Ovary (tissue), 3 donors: Measurements from ENCODE around the gene ITGB6.

Source experiments
- CTCF ChIP-seq, 3 donors: fragments of 450-650 bp in 2 of 3; fragments of 200-600 bp in 1 of 3; IDR thresholded peaks; one replicate each; pipeline versions ENCODE4 v1.5.1 to v1.8.0; 2016 to 2022; ENCODE audit warnings: antibody characterized with exemption in 3 of 3, mild to moderate bottlenecking in 1 of 3
- EP300 ChIP-seq: sonication (generic); formaldehyde crosslinking; IDR thresholded peaks from one replicate; pipeline ENCODE4 v1.6.1; 2017; ENCODE audit warnings: antibody characterized with exemption
- POLR2A ChIP-seq: fragments of 450-650 bp; IDR thresholded peaks from one replicate; pipeline ENCODE4 v1.6.1; 2017; ENCODE audit warnings: antibody characterized with exemption, mild to moderate bottlenecking, moderate library complexity
- donor health status: DM: no; HTN: no; CAD: no.

- no peak for TF ChIP-seq EP300
- TF ChIP-seq POLR2A: no peak
- no peak for TF ChIP-seq CTCF (IDR thresholded peaks at IDR 0.05)
Observed at GRCh38 chr2:160051371-160051800, 148.7 kb downstream of the ITGB6 start.
